ENCODE results near the gene DOK5.

DNA sequence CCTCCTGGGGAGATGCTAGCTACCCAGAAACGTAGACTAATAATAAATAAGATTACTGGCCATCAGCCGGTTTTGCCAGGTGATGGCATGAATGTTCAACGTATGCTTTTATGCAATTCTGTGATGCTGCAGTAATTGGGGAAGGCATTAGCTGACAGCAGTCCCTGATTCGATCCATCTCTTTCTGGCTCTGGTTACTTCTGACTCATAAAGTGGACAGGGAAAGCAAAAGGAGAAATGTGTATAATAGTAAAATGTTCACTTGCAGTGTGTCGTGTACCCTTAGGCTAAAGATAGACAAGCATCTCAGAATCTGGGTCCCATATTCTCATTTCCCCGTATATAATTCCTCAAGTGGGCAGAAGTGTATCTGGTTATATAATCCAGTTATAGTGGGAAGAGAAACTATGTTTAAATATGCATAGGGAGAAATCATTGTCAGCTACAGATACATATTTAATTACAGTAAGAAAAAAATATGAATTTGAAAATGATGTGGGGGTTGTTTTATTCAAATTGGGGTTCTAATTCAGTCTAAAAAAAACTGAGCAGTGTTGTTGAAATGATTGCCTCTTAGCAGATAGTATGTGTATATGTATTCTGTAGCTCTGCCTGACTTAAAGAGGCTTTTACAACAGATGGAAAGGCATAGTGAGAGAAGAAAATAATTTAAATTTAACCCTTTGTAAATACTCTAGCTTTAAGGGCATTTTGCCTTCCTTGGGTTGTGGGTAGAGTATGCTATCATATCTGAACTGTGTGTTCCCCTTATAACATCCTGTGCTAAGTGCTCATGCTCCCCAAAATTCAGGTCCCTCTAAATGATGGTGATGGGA lies 40.6 kb downstream of the DOK5 start:
- TF ChIP-seq, protein P1, sequence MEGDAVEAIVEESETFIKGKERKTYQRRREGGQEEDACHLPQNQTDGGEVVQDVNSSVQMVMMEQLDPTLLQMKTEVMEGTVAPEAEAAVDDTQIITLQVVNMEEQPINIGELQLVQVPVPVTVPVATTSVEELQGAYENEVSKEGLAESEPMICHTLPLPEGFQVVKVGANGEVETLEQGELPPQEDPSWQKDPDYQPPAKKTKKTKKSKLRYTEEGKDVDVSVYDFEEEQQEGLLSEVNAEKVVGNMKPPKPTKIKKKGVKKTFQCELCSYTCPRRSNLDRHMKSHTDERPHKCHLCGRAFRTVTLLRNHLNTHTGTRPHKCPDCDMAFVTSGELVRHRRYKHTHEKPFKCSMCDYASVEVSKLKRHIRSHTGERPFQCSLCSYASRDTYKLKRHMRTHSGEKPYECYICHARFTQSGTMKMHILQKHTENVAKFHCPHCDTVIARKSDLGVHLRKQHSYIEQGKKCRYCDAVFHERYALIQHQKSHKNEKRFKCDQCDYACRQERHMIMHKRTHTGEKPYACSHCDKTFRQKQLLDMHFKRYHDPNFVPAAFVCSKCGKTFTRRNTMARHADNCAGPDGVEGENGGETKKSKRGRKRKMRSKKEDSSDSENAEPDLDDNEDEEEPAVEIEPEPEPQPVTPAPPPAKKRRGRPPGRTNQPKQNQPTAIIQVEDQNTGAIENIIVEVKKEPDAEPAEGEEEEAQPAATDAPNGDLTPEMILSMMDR (IDR thresholded peaks at IDR 0.05; ENCODE audit: borderline replicate concordance, extremely low read depth, low read length, poor library complexity, severe bottlenecking), result no peak
- no peak for TF ChIP-seq EZH2 (IDR thresholded peaks at IDR 0.05; ENCODE audit: borderline replicate concordance, low read depth, low read length, severe bottlenecking)
